Lower leg skin (tissue), 4 donors: ENCODE results near the gene FLRT2. TPM values are rescaled to one million over a fixed set of nuclear protein-coding genes. Genes with fewer than 3 reads are reported as not detected.

Experiments used
- DNase-seq, 2 donors: peaks; one replicate each; pipeline ENCODE4 v3.0.0-alpha.2; 2019; ENCODE audit warnings: low spot score in 2 of 2
- H3K4me3 ChIP-seq: fragments of 200-600 bp; sonication (generic); 2 replicates; pipeline ENCODE4 v1.5.1; 2017; ENCODE audit warnings: mild to moderate bottlenecking, low read depth; ENCODE audit not compliant: poor library complexity, severe bottlenecking
- CTCF ChIP-seq, 3 donors: fragments of 450-650 bp; IDR thresholded peaks; one replicate each; pipeline ENCODE4 v1.5.1; 2016; ENCODE audit warnings: antibody characterized with exemption in 3 of 3, mild to moderate bottlenecking in 3 of 3, moderate library complexity in 2 of 3
- POLR2A ChIP-seq, 2 donors: fragments of 450-650 bp; IDR thresholded peaks; one replicate each; pipeline ENCODE4 v1.6.1; 2016 to 2017; ENCODE audit warnings: antibody characterized with exemption in 2 of 2, mild to moderate bottlenecking in 1 of 2, moderate library complexity in 1 of 2
- WGBS, 2 donors: methylation state at CpG; one replicate each; pipeline ENCODE4 v1.1.5; 2018; 5-methylcytosine and 5-hydroxymethylcytosine counted together
- intact Hi-C: fragments of 100-400 bp; cut with DNase I; formaldehyde crosslinking; loops from one replicate; pipeline ENCODE4 v1.15.0; 2023; ENCODE audit warnings: low total_unique reads
- total RNA-seq, 4 donors: library from RNA; depleted of rRNA; stranded (reverse); fragments of >200 nt; gene quantifications; one replicate each; pipeline ENCODE4 v1.1.0, GENCODE V29; 2016

FLRT2 gene
- total RNA-seq, 4 donors from 2014 or later, result 11.5 to 36.5 (median 28.0) TPM

GRCh38 chr14:85576218-85576617 is 46.3 kb downstream of the FLRT2 start:
- no peak for DNase-seq
- WGBS, 2 donors, result 46% methylated on average over 3 of the region's 3 CpGs
- TF ChIP-seq CTCF (IDR thresholded peaks at IDR 0.05), result no peak
- no peak for TF ChIP-seq POLR2A (IDR thresholded peaks at IDR 0.05)
- intact Hi-C loops, result no loop called here
- H3K4me3 ChIP-seq, result no peak overlapping the region

GRCh38 chr14:85576848-85577542 is 47.1 kb downstream of the FLRT2 start:
- TF ChIP-seq POLR2A (IDR thresholded peaks at IDR 0.05), result no peak
- TF ChIP-seq CTCF (IDR thresholded peaks at IDR 0.05), result no peak
- intact Hi-C loops, result no loop called here
- H3K4me3 ChIP-seq, result no peak overlapping the region
- no peak for DNase-seq
- WGBS, 2 donors, result 80 to 83% methylated on average over 5 of the region's 5 CpGs

- WGBS, 2 donors, result 94 to 96% methylated on average over 7 of the region's 7 CpGs
- intact Hi-C loops, result no loop called here
- no peak overlapping the region for H3K4me3 ChIP-seq
- DNase-seq, result no peak
- TF ChIP-seq CTCF (IDR thresholded peaks at IDR 0.05), result no peak
- TF ChIP-seq POLR2A (IDR thresholded peaks at IDR 0.05), result no peak
Measured at GRCh38 chr14:85577543-85578114, 47.7 kb downstream of the FLRT2 start.

DNA sequence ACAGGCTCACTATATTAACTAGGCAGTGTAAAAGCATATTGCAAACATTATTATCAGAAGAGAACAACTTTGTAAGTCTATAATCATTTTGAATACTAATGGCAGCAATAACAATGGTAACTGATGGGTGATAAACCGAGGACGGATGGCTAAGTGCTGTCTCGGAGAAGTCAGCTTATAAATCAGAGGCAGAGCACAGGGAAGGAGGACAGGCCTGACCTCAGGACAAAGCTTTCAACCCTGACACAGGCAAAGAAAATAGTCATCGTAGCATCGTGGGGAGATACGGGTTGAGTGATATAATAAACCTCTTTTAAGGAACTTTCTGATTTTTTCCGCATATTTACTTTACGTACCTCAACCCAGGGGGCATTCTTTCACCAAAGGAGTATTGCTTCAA is 48.4 kb downstream of the FLRT2 start:
- H3K4me3 ChIP-seq, result no peak overlapping the region
- WGBS, 2 donors, result 94% methylated on average over 8 of the region's 8 CpGs
- no peak for DNase-seq
- no peak for TF ChIP-seq POLR2A (IDR thresholded peaks at IDR 0.05)
- no peak for TF ChIP-seq CTCF (IDR thresholded peaks at IDR 0.05)
- intact Hi-C loops, result no loop called here

- intact Hi-C loops, result no loop called here
- H3K4me3 ChIP-seq, result no peak overlapping the region
- 76% methylated on average over 2 of the region's 2 CpGs for WGBS, 2 donors
- DNase-seq, result no peak
- no peak for TF ChIP-seq CTCF (IDR thresholded peaks at IDR 0.05)
- no peak for TF ChIP-seq POLR2A (IDR thresholded peaks at IDR 0.05)
Measured at GRCh38 chr14:85578930-85579329, 49.0 kb downstream of the FLRT2 start.

DNA sequence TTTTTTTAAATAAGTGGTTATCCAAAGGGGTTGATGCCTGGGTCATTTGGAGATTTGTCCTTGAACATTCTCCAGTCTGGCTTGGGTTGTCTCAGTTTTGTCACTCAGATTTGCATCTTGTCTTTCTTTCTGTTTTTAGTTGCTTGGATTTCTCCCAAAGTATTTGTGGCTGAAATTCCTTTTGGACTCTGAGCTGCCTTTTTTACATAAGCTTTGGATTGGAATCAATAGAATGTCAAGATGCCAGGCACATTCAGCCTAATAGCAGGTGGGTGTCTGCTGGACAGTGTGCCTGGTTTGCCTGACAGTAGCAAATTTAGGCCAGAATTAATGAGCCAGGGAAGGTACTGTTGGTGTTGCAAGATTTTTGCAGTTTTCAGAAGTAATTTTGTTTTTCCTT is 50.0 kb downstream of the FLRT2 start:
- DNase-seq, result no peak
- H3K4me3 ChIP-seq, result no peak overlapping the region
- intact Hi-C loops, result no loop called here
- TF ChIP-seq POLR2A (IDR thresholded peaks at IDR 0.05) (no peak), CTCF (IDR thresholded peaks at IDR 0.05) (no peak)
